C1 segment of cervical spinal cord (tissue), 14 donors: ENCODE measurements around the gene IZUMO2.
"Not testable (repeated sequence)": the region's sequence is repeated elsewhere in the genome, so short reads cannot be mapped to it uniquely, and the experiment has no call there.

ENCODE experiments used
- DNase-seq, 14 donors: peaks; one replicate each; lab custom pipeline; 2025; lab: John Stamatoyannopoulos, UW

Gene IZUMO2

GRCh38 chr19:50184196-50184595 lies 21.1 kb upstream of the IZUMO2 start:
- DNase-seq, result no peak

GRCh38 chr19:50181121-50181520 lies 18.0 kb upstream of the IZUMO2 start:
- DNase-seq, result no peak

- no peak for DNase-seq
Measured at GRCh38 chr19:50178859-50179537, 15.9 kb upstream of the IZUMO2 start.

- no peak for DNase-seq
Measured at GRCh38 chr19:50178320-50178719, 15.2 kb upstream of the IZUMO2 start.

GRCh38 chr19:50176775-50177174 lies 13.7 kb upstream of the IZUMO2 start:
- DNase-seq, result no peak

- no peak for DNase-seq
Measured at GRCh38 chr19:50175924-50176323, 12.8 kb upstream of the IZUMO2 start.

- DNase-seq, result no peak
Measured at GRCh38 chr19:50174100-50174793, 11.2 kb upstream of the IZUMO2 start.

GRCh38 chr19:50173127-50173526 lies 10.0 kb upstream of the IZUMO2 start:
- no peak for DNase-seq

- DNase-seq, result no peak
Measured at GRCh38 chr19:50172726-50173125, 9.6 kb upstream of the IZUMO2 start.

GRCh38 chr19:50171752-50172151 lies 8.7 kb upstream of the IZUMO2 start:
- no peak for DNase-seq

- no peak for DNase-seq
Measured at GRCh38 chr19:50167314-50167721, 4.2 kb upstream of the IZUMO2 start.

- no peak for DNase-seq
Measured at GRCh38 chr19:50159078-50159477, 4.0 kb downstream of the IZUMO2 start.

GRCh38 chr19:50158577-50158976 lies 4.5 kb downstream of the IZUMO2 start:
- no peak for DNase-seq

- no peak for DNase-seq
Measured at GRCh38 chr19:50155520-50156109, 7.5 kb downstream of the IZUMO2 start.

GRCh38 chr19:50154529-50154928 lies 8.6 kb downstream of the IZUMO2 start:
- DNase-seq, result no peak

- no peak for DNase-seq
Measured at GRCh38 chr19:50152578-50152977, 10.5 kb downstream of the IZUMO2 start.

GRCh38 chr19:50148528-50148927 lies 14.6 kb downstream of the IZUMO2 start:
- DNase-seq, result no peak

GRCh38 chr19:50147462-50148423 lies 15.3 kb downstream of the IZUMO2 start:
- DNase-seq, result peak; percentile 30 to 99 (median 90)

GRCh38 chr19:50141921-50142320 lies 21.2 kb downstream of the IZUMO2 start:
- DNase-seq, result not testable (repeated sequence)

GRCh38 chr19:50140118-50140845 lies 22.8 kb downstream of the IZUMO2 start:
- DNase-seq, result not testable (repeated sequence)
